DND-41 (cell line): Measurements from ENCODE around the gene INAFM1.
"Not testable (repeated sequence)": the region's sequence is repeated elsewhere in the genome, so short reads cannot be mapped to it uniquely, and the experiment has no call there.

Experiments used
- ATAC-seq: fragments of 200-7000 bp; cut with Tn5 transposase; 3 replicates; pipeline ENCODE4 v1.9.1; 2021; ENCODE audit warnings: low read depth; ENCODE audit not compliant: insufficient read depth
- DNase-seq: peaks from one replicate; pipeline ENCODE4 v3.0.0-alpha.2; 2020
- H2AFZ ChIP-seq: 2 replicates; pipeline ENCODE4 v1.6.0; 2012; ENCODE audit warnings: low read depth, low read length
- H3K27ac ChIP-seq: 2 replicates; pipeline ENCODE4 v1.5.1; 2012; ENCODE audit warnings: low read length, inconsistent platforms
- H3K27me3 ChIP-seq: fragments of 200-600 bp; sonication (generic); 2 replicates; pipeline ENCODE4 v1.6.0; 2012; ENCODE audit warnings: low read length, mild to moderate bottlenecking, inconsistent platforms; ENCODE audit not compliant: insufficient read depth, poor library complexity
- H3K36me3 ChIP-seq: 2 replicates; pipeline ENCODE4 v1.5.1; 2012; ENCODE audit warnings: low read length, inconsistent platforms; ENCODE audit not compliant: insufficient read depth
- H3K4me1 ChIP-seq: 2 replicates; pipeline ENCODE4 v1.5.1; 2012; ENCODE audit warnings: mild to moderate bottlenecking, low read length; ENCODE audit not compliant: insufficient read depth
- H3K4me2 ChIP-seq: 2 replicates; pipeline ENCODE4 v1.6.0; 2012; ENCODE audit warnings: mild to moderate bottlenecking, moderate library complexity, low read length, inconsistent platforms; ENCODE audit not compliant: insufficient read depth
- H3K4me3 ChIP-seq, 2 experiments: fragments of 200-600 bp in 1 of 2; shearing (Covaris generic) in 1 of 2; 2 replicates each; pipeline ENCODE4 v1.5.1; 2012 to 2016; ENCODE audit warnings: inconsistent platforms in 2 of 2, low read length in 2 of 2, mild to moderate bottlenecking in 2 of 2, low read depth in 1 of 2, moderate library complexity in 1 of 2
- H3K79me2 ChIP-seq: 2 replicates; pipeline ENCODE4 v1.6.0; 2012; ENCODE audit warnings: low read length, inconsistent platforms; ENCODE audit not compliant: insufficient read depth
- H3K9ac ChIP-seq: 2 replicates; pipeline ENCODE4 v1.6.0; 2012; ENCODE audit warnings: low read depth, mild to moderate bottlenecking, inconsistent platforms, low read length, moderate library complexity
- H3K9me3 ChIP-seq: 2 replicates; pipeline ENCODE4 v1.5.1; 2012; ENCODE audit warnings: low read length, moderate library complexity, mild to moderate bottlenecking, inconsistent platforms; ENCODE audit not compliant: insufficient read depth, severe bottlenecking
- H4K20me1 ChIP-seq: 2 replicates; pipeline ENCODE4 v1.6.0; 2012; ENCODE audit warnings: low read length; ENCODE audit not compliant: insufficient read depth
- CTCF ChIP-seq: IDR thresholded peaks from 2 replicates; pipeline ENCODE4 v1.5.1; 2012; ENCODE audit warnings: borderline replicate concordance, low read length, moderate library complexity, mild to moderate bottlenecking; ENCODE audit not compliant: poor library complexity, severe bottlenecking; ENCODE audit errors: extremely low read depth
- EZH2 ChIP-seq: IDR thresholded peaks from 3 replicates; pipeline ENCODE4 v1.6.1; 2012; ENCODE audit warnings: borderline replicate concordance, low read depth, mild to moderate bottlenecking, moderate library complexity, low read length, inconsistent platforms; ENCODE audit not compliant: severe bottlenecking

Gene INAFM1

DNA sequence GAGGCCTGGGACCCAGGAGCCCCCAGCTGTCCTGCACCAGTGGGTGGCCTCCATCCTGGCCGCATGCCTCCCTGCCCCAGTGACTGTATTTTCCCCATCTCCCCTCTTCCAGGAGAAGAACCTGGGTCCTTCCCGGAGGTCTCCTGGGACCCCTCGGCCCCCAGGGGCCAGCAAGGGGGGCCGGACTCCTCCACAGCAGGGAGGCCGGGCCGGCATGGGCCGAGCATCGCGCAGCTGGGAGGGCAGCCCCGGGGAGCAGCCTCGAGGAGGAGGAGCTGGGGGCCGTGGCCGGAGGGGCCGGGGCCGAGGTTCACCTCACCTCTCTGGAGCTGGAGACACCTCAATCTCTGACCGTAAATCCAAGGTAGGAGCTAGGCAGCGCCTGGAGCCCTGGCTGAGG lies 14.2 kb upstream of the INAFM1 start:
- Histone ChIP-seq H2AFZ (no peak overlapping the region), H4K20me1 (0 out of 2 replicates have a peak, but pooled peaks cover 5% of the 10 kb centered on the region), H3K79me2 (peaks cover 13% of the 10 kb centered on the region), H3K27me3 (no peaks in the 10 kb centered on the region), H3K36me3 (peaks cover 53% of the 10 kb centered on the region), H3K4me1 (peaks cover 26% of the 10 kb centered on the region), H3K4me2 (no peak overlapping the region), H3K9ac (no peak overlapping the region), H3K4me3 (no peak overlapping the region), H3K9me3 (no peaks in the 10 kb centered on the region), H3K27ac (no peak overlapping the region)
- ATAC-seq, result no peak
- TF ChIP-seq CTCF (no peak), EZH2 (no peak)
- no peak for DNase-seq

- H3K36me3 ChIP-seq, result peaks cover 62% of the 10 kb centered on the region
Observed at GRCh38 chr19:47261946-47262793, 12.5 kb upstream of the INAFM1 start.

DNA sequence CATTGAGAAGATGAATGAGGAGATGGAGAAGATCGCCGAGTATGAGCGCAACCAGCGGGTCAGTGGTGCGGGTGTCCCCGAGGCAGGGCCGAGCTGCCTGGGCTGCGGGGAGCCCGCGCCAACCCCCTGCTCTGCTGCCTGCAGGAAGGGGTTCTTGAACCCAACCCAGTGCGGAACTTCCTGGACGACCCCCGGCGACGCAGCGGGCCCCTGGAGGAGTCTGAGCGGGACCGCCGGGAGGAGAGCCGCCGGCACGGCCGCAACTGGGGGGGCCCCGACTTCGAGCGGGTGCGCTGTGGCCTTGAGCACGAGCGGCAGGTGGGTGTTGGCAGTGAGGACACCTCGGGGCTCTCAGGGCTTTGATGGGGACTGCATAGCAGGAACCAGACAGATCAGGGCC lies 10.1 kb upstream of the INAFM1 start:
- no peak overlapping the region for H2AFZ ChIP-seq
- no peaks in the 10 kb centered on the region for H3K9me3 ChIP-seq
- TF ChIP-seq CTCF (no peak), EZH2 (no peak)
- H3K79me2 ChIP-seq, result 0 out of 2 replicates have a peak, but pooled peaks cover 4% of the 10 kb centered on the region
- no peak overlapping the region for H3K4me2 ChIP-seq
- H3K4me3 ChIP-seq, result no peak overlapping the region
- H3K27me3 ChIP-seq, result no peaks in the 10 kb centered on the region
- no peaks in the 10 kb centered on the region for H4K20me1 ChIP-seq
- H3K9ac ChIP-seq, result no peak overlapping the region
- ATAC-seq, result no peak
- peaks cover 55% of the 10 kb centered on the region for H3K36me3 ChIP-seq
- no peak overlapping the region for H3K27ac ChIP-seq
- DNase-seq, result no peak
- no peaks in the 10 kb centered on the region for H3K4me1 ChIP-seq

More at GRCh38 chr19:47261946-47262793, 12.5 kb upstream of the INAFM1 start:
- H3K27me3 ChIP-seq, ATAC-seq, H3K9ac ChIP-seq, DNase-seq, H3K4me3 ChIP-seq, H3K27ac ChIP-seq, H3K4me2 ChIP-seq, H3K9me3 ChIP-seq, H2AFZ ChIP-seq, H4K20me1 ChIP-seq: not testable (repeated sequence)
- H3K79me2 ChIP-seq, result peaks cover 13% of the 10 kb centered on the region
- H3K4me1 ChIP-seq, result peaks cover 20% of the 10 kb centered on the region

GRCh38 chr19:47266401-47266941 lies 8.2 kb upstream of the INAFM1 start:
- H4K20me1 ChIP-seq, result no peaks in the 10 kb centered on the region
- no peaks in the 10 kb centered on the region for H3K9me3 ChIP-seq
- no peak overlapping the region for H2AFZ ChIP-seq
- H3K27me3 ChIP-seq, result no peaks in the 10 kb centered on the region
- no peak overlapping the region for H3K4me2 ChIP-seq
- H3K4me3 ChIP-seq, result no peak overlapping the region
- no peak for TF ChIP-seq CTCF
- TF ChIP-seq EZH2, result no peak
- no peak for ATAC-seq
- DNase-seq, result no peak
- H3K9ac ChIP-seq, result no peak overlapping the region
- H3K27ac ChIP-seq, result no peak overlapping the region
- H3K79me2 ChIP-seq, result no peaks in the 10 kb centered on the region
- H3K36me3 ChIP-seq, result peaks cover 46% of the 10 kb centered on the region
- H3K4me1 ChIP-seq, result no peaks in the 10 kb centered on the region
